ENCODE results near the gene VWA8.
"Not testable (repeated sequence)": the region's sequence is repeated elsewhere in the genome, so short reads cannot be mapped to it uniquely, and the experiment has no call there.

DNA sequence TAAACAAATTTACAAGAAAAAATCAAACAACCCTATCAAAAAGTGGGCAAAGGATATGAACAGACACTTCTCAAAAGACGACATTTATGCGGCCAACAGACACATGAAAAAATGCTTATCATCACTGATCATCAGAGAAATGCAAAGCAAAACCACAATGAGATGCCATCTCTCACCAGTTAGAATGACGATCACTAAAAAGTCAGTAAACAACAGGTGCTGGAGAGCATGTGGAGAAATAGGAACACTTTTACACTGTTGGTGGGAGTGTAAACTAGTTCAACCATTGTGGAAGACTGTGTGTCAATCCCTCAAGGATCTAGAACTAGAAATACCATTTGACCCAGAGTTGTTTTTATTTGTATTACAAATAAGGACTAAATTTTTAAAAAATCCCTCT, 215.4 kb downstream of the VWA8 start:
- not testable (repeated sequence) for TF ChIP-seq ZNF398, CTCF, ZNF785, ZNF133 (tag by site-specific recombination; IDR thresholded peaks at IDR 0.05)
- TF ChIP-seq, protein P1, sequence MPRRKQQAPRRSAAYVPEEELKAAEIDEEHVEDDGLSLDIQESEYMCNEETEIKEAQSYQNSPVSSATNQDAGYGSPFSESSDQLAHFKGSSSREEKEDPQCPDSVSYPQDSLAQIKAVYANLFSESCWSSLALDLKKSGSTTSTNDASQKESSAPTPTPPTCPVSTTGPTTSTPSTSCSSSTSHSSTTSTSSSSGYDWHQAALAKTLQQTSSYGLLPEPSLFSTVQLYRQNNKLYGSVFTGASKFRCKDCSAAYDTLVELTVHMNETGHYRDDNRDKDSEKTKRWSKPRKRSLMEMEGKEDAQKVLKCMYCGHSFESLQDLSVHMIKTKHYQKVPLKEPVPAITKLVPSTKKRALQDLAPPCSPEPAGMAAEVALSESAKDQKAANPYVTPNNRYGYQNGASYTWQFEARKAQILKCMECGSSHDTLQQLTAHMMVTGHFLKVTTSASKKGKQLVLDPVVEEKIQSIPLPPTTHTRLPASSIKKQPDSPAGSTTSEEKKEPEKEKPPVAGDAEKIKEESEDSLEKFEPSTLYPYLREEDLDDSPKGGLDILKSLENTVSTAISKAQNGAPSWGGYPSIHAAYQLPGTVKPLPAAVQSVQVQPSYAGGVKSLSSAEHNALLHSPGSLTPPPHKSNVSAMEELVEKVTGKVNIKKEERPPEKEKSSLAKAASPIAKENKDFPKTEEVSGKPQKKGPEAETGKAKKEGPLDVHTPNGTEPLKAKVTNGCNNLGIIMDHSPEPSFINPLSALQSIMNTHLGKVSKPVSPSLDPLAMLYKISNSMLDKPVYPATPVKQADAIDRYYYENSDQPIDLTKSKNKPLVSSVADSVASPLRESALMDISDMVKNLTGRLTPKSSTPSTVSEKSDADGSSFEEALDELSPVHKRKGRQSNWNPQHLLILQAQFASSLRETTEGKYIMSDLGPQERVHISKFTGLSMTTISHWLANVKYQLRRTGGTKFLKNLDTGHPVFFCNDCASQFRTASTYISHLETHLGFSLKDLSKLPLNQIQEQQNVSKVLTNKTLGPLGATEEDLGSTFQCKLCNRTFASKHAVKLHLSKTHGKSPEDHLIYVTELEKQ (tag by site-specific recombination; IDR thresholded peaks at IDR 0.05; ENCODE audit: borderline replicate concordance), result not testable (repeated sequence)
